HG02610 (cell line): ENCODE measurements around the gene PSMF1.

ENCODE experiments used
- ATAC-seq: cut with Tn5 transposase; IDR thresholded peaks from one replicate; pipeline ENCODE4 v1.9.1; 2021; ENCODE audit warnings: mild to moderate bottlenecking, moderate library complexity; ENCODE audit not compliant: unreplicated experiment

The PSMF1 gene

GRCh38 chr20:1163653-1164052, 45.3 kb downstream of the PSMF1 start:
- no peak for ATAC-seq

- no peak for ATAC-seq
These were observed 46.5 kb downstream of the PSMF1 start for GRCh38 chr20:1164871-1165270.

- no peak for ATAC-seq
These were observed 47.1 kb downstream of the PSMF1 start for GRCh38 chr20:1165521-1165920.

GRCh38 chr20:1165941-1166340, 47.5 kb downstream of the PSMF1 start:
- no peak for ATAC-seq

- no peak for ATAC-seq
These were observed 48.7 kb downstream of the PSMF1 start for GRCh38 chr20:1166948-1167720.

- no peak for ATAC-seq
These were observed 50.8 kb downstream of the PSMF1 start for GRCh38 chr20:1169224-1169623.

GRCh38 chr20:1171461-1172093, 53.2 kb downstream of the PSMF1 start:
- no peak for ATAC-seq

GRCh38 chr20:1173698-1174097, 55.3 kb downstream of the PSMF1 start:
- ATAC-seq: no peak

GRCh38 chr20:1174787-1175186, 56.4 kb downstream of the PSMF1 start:
- no peak for ATAC-seq

GRCh38 chr20:1177680-1178079, 59.3 kb downstream of the PSMF1 start:
- no peak for ATAC-seq

GRCh38 chr20:1178103-1178502, 59.7 kb downstream of the PSMF1 start:
- no peak for ATAC-seq

- ATAC-seq: no peak
These were observed 60.2 kb downstream of the PSMF1 start for GRCh38 chr20:1178623-1179022.

GRCh38 chr20:1180949-1181348, 62.5 kb downstream of the PSMF1 start:
- ATAC-seq: no peak

GRCh38 chr20:1182106-1182505, 63.7 kb downstream of the PSMF1 start:
- ATAC-seq: no peak

- no peak for ATAC-seq
These were observed 64.8 kb downstream of the PSMF1 start for GRCh38 chr20:1183153-1183552.

GRCh38 chr20:1184260-1184637, 65.8 kb downstream of the PSMF1 start:
- ATAC-seq: no peak

GRCh38 chr20:1184638-1185315, 66.4 kb downstream of the PSMF1 start, which contains the start of gene TMEM74B:
TSS of gene TMEM74B (minus strand) at chr20:1184981. CDS start at chr20:1183801, 1,180 bp downstream.
- no peak for ATAC-seq

GRCh38 chr20:1185316-1185741, 66.9 kb downstream of the PSMF1 start:
- ATAC-seq: no peak

- ATAC-seq: no peak
These were observed 67.5 kb downstream of the PSMF1 start for GRCh38 chr20:1185790-1186334.

GRCh38 chr20:1186367-1186991, 68.1 kb downstream of the PSMF1 start:
- ATAC-seq: no peak

GRCh38 chr20:1187605-1188171, 69.3 kb downstream of the PSMF1 start:
- ATAC-seq: no peak
